ENCODE results near the gene TMEM132C. TPM values are rescaled to one million over a fixed set of nuclear protein-coding genes. Genes with fewer than 3 reads are reported as not detected.

TMEM132C gene
- total and polyA plus RNA-seq, 12 donors = 0.79 to 2.9 (median 1.7) TPM

- no peaks in the 10 kb centered on the region for H3K36me3 ChIP-seq
- DNase-seq = no peak
- H3K9me3 ChIP-seq = peaks cover 0 to 21% (median 3%) of the 10 kb centered on the region in 11 donors
- TF ChIP-seq CTCF (IDR thresholded peaks at IDR 0.05) = no peak
- ATAC-seq = no peak
- no peak overlapping the region for H3K27ac ChIP-seq
- H3K4me1 ChIP-seq = no peaks in the 10 kb centered on the region
- 52 to 54% methylated on average over 1 of the region's 1 CpG for WGBS, 2 donors
- H3K4me3 ChIP-seq = no peak overlapping the region
- peaks cover 0 to 8% (median 0%) of the 10 kb centered on the region in 7 donors for H3K27me3 ChIP-seq
- intact Hi-C loops (cut with DNase I) = no loop called here
Measured at GRCh38 chr12:128557231-128557630, 290.3 kb downstream of the TMEM132C start.

- no peak overlapping the region for H3K4me3 ChIP-seq
- H3K4me1 ChIP-seq = no peaks in the 10 kb centered on the region
- WGBS, 2 donors = 82 to 84% methylated on average over 3 of the region's 3 CpGs
- H3K27me3 ChIP-seq = peaks cover 0 to 4% (median 0%) of the 10 kb centered on the region in 7 donors
- H3K36me3 ChIP-seq = no peaks in the 10 kb centered on the region
- TF ChIP-seq CTCF (IDR thresholded peaks at IDR 0.05) = no peak
- peaks cover 0 to 12% (median 0%) of the 10 kb centered on the region in 11 donors for H3K9me3 ChIP-seq
- no peak overlapping the region for H3K27ac ChIP-seq
- no peak for DNase-seq
- intact Hi-C loops (cut with DNase I) = loop anchor here in 1 of 10 donors (5.0 kb wide), 1 partner anchor 1278 kb away; no protein-coding TSS in a partner anchor
- ATAC-seq = no peak
Measured at GRCh38 chr12:128564956-128565355, 298.0 kb downstream of the TMEM132C start.

- Histone ChIP-seq H3K4me1 (no peaks in the 10 kb centered on the region), H3K27ac (no peak overlapping the region), H3K27me3 (peaks cover 0 to 4% (median 0%) of the 10 kb centered on the region in 7 donors), H3K4me3 (no peak overlapping the region), H3K9me3 (peaks cover 0 to 19% (median 0%) of the 10 kb centered on the region in 11 donors), H3K36me3 (no peaks in the 10 kb centered on the region)
- intact Hi-C loops (cut with DNase I) = no loop called here
- DNase-seq (no peak), ATAC-seq (no peak)
- 51 to 56% methylated on average over 7 of the region's 7 CpGs for WGBS, 2 donors
- TF ChIP-seq CTCF (IDR thresholded peaks at IDR 0.05) = no peak
Measured at GRCh38 chr12:128567730-128568129, 300.8 kb downstream of the TMEM132C start.

- DNase-seq (no peak), ATAC-seq (no peak)
- peaks cover 0 to 4% (median 0%) of the 10 kb centered on the region in 7 donors for H3K27me3 ChIP-seq
- no peaks in the 10 kb centered on the region for H3K36me3 ChIP-seq
- no peak for TF ChIP-seq CTCF (IDR thresholded peaks at IDR 0.05)
- intact Hi-C loops (cut with DNase I) = no loop called here
- 65 to 67% methylated on average over 11 of the region's 11 CpGs for WGBS, 2 donors
- peaks cover 0 to 12% (median 0%) of the 10 kb centered on the region in 11 donors for H3K9me3 ChIP-seq
- H3K27ac ChIP-seq = no peak overlapping the region
- H3K4me3 ChIP-seq = no peak overlapping the region
- H3K4me1 ChIP-seq = no peaks in the 10 kb centered on the region
Measured at GRCh38 chr12:128570191-128571065, 303.5 kb downstream of the TMEM132C start.

Measured in heart right ventricle (tissue), 16 donors.